GM18951 (cell line): ENCODE measurements around the gene MARCOL.

ENCODE experiments used
- POLR2A ChIP-seq: IDR thresholded peaks from 4 replicates; pipeline ENCODE4 v1.6.1; 2011; ENCODE audit warnings: mild to moderate bottlenecking; ENCODE audit not compliant: insufficient read length, insufficient read depth; ENCODE audit errors: extremely low read depth
- in situ Hi-C: fragments of 300-500 bp; cut with MboI; formaldehyde crosslinking; loops from one replicate; pipeline ENCODE4 v1.12.0; 2022; ENCODE audit warnings: low sequenced_read_pairs, mixed read lengths, inconsistent platforms; ENCODE audit not compliant: unreplicated experiment

Gene MARCOL

GRCh38 chr5:148238418-148238794 is at the start of gene MARCOL:
MARCOL (plus strand) TSS chr5:148238525; CDS start chr5:148238598, 73 bp downstream.
- TF ChIP-seq POLR2A = no peak
- in situ Hi-C loops = no loop called here

- in situ Hi-C loops = loop anchor here (25.0 kb wide), 2 partner anchors 271 to 521 kb away; no protein-coding TSS in a partner anchor
- TF ChIP-seq POLR2A = no peak
Observed at GRCh38 chr5:148191010-148191409, 47.3 kb upstream of the MARCOL start.

- no peak for TF ChIP-seq POLR2A
- in situ Hi-C loops = loop anchor here (25.0 kb wide), 2 partner anchors 269 to 519 kb away; no protein-coding TSS in a partner anchor
Observed at GRCh38 chr5:148193202-148193601, 45.1 kb upstream of the MARCOL start.

- TF ChIP-seq POLR2A = no peak
- in situ Hi-C loops = no loop called here
Observed at GRCh38 chr5:148201151-148201550, 37.2 kb upstream of the MARCOL start.

- in situ Hi-C loops = no loop called here
- TF ChIP-seq POLR2A = no peak
Observed at GRCh38 chr5:148202531-148203203, 35.7 kb upstream of the MARCOL start, which contains the start of gene SPINK6. SPINK6 (plus strand) TSS chr5:148203042; CDS start chr5:148203097, 55 bp downstream.

- no peak for TF ChIP-seq POLR2A
- in situ Hi-C loops = no loop called here
Observed at GRCh38 chr5:148205044-148205806, 33.1 kb upstream of the MARCOL start.

GRCh38 chr5:148205865-148206264 is 32.5 kb upstream of the MARCOL start:
- no peak for TF ChIP-seq POLR2A
- in situ Hi-C loops = no loop called here

GRCh38 chr5:148206620-148207019 is 31.7 kb upstream of the MARCOL start:
- in situ Hi-C loops = no loop called here

GRCh38 chr5:148208226-148208625 is 30.1 kb upstream of the MARCOL start:
- in situ Hi-C loops = no loop called here
- TF ChIP-seq POLR2A = no peak

More at GRCh38 chr5:148206620-148207019, 31.7 kb upstream of the MARCOL start:
- TF ChIP-seq POLR2A = no peak

- in situ Hi-C loops = no loop called here
- no peak for TF ChIP-seq POLR2A
Observed at GRCh38 chr5:148209151-148209770, 29.1 kb upstream of the MARCOL start.

- in situ Hi-C loops = no loop called here
- no peak for TF ChIP-seq POLR2A
Observed at GRCh38 chr5:148214665-148215185, 23.6 kb upstream of the MARCOL start.

GRCh38 chr5:148221508-148221907 is 16.8 kb upstream of the MARCOL start:
- in situ Hi-C loops = no loop called here
- no peak for TF ChIP-seq POLR2A

- in situ Hi-C loops = no loop called here
Observed at GRCh38 chr5:148224117-148224742, 14.1 kb upstream of the MARCOL start.

GRCh38 chr5:148228392-148228984 is 9.8 kb upstream of the MARCOL start:
- in situ Hi-C loops = no loop called here
- no peak for TF ChIP-seq POLR2A

More at GRCh38 chr5:148224117-148224742, 14.1 kb upstream of the MARCOL start:
- no peak for TF ChIP-seq POLR2A
